Gastrocnemius medialis (tissue), 4 donors: ENCODE results near the gene CPNE5.

Source experiments
- POLR2A ChIP-seq, 2 donors: fragments of 450-650 bp; IDR thresholded peaks; one replicate each; pipeline ENCODE4 v1.6.1; 2017; ENCODE audit warnings: antibody characterized with exemption in 2 of 2, mild to moderate bottlenecking in 2 of 2, moderate library complexity in 2 of 2
- TF ChIP-seq, protein P1 (sequence below), 5 experiments: fragments of 450-650 bp in 3 of 5; fragments of 200-600 bp in 2 of 5; sonication (generic) in 2 of 5; IDR thresholded peaks in 4 of 5; conservative IDR thresholded peaks in 1 of 5; 1 replicate in 4 of 5; 2 replicates in 1 of 5; pipeline ENCODE4 v1.5.1; 2016 to 2019; ENCODE audit warnings: antibody characterized with exemption in 5 of 5, mild to moderate bottlenecking in 3 of 5, moderate library complexity in 3 of 5

DNA sequence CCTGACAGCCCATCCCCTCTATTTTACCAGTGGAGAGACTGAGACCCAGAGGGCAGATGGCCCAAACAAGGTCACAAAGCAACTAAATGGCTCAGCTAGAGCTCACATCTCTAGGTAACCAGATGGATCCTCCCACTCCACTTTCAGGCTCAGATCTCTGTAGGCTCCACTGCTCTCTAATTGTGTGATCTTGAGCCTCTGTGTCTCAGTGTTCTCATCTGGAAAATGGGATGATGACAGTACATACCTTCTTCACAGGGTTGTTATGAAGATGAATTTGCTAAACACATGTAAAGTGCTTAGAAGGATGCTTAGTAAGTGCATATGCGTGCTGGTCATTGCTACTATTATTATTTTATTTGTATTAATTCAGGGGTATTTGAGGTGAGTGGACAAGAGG, 101.1 kb downstream of the CPNE5 start:
- TF ChIP-seq, protein P1, sequence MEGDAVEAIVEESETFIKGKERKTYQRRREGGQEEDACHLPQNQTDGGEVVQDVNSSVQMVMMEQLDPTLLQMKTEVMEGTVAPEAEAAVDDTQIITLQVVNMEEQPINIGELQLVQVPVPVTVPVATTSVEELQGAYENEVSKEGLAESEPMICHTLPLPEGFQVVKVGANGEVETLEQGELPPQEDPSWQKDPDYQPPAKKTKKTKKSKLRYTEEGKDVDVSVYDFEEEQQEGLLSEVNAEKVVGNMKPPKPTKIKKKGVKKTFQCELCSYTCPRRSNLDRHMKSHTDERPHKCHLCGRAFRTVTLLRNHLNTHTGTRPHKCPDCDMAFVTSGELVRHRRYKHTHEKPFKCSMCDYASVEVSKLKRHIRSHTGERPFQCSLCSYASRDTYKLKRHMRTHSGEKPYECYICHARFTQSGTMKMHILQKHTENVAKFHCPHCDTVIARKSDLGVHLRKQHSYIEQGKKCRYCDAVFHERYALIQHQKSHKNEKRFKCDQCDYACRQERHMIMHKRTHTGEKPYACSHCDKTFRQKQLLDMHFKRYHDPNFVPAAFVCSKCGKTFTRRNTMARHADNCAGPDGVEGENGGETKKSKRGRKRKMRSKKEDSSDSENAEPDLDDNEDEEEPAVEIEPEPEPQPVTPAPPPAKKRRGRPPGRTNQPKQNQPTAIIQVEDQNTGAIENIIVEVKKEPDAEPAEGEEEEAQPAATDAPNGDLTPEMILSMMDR (IDR thresholded peaks at IDR 0.05 in 4 of 5, conservative IDR thresholded peaks at IDR 0.05 in 1 of 5) = no peak
- no peak for TF ChIP-seq POLR2A (IDR thresholded peaks at IDR 0.05)
